ENCODE measurements around the gene BCAP31.

GRCh38 chrX:153726286-153727122 lies 2.3 kb upstream of the BCAP31 start:
- TF ChIP-seq POLR2A (IDR thresholded peaks at IDR 0.05), result no peak
- TF ChIP-seq POLR2AphosphoS5 (IDR thresholded peaks at IDR 0.05), result peak in 2 of 4 donors; percentile 2 to 14
- TF ChIP-seq, protein P1, sequence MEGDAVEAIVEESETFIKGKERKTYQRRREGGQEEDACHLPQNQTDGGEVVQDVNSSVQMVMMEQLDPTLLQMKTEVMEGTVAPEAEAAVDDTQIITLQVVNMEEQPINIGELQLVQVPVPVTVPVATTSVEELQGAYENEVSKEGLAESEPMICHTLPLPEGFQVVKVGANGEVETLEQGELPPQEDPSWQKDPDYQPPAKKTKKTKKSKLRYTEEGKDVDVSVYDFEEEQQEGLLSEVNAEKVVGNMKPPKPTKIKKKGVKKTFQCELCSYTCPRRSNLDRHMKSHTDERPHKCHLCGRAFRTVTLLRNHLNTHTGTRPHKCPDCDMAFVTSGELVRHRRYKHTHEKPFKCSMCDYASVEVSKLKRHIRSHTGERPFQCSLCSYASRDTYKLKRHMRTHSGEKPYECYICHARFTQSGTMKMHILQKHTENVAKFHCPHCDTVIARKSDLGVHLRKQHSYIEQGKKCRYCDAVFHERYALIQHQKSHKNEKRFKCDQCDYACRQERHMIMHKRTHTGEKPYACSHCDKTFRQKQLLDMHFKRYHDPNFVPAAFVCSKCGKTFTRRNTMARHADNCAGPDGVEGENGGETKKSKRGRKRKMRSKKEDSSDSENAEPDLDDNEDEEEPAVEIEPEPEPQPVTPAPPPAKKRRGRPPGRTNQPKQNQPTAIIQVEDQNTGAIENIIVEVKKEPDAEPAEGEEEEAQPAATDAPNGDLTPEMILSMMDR (IDR thresholded peaks at IDR 0.05), result no peak
- no peak for TF ChIP-seq EP300 (IDR thresholded peaks at IDR 0.05)

Measured in sigmoid colon (tissue), 4 donors.